Lung (tissue), 12 donors: ENCODE measurements around the gene TICRR. TPM values are rescaled to one million over a fixed set of nuclear protein-coding genes. Genes with fewer than 3 reads are reported as not detected.

ENCODE experiments used
- ATAC-seq: fragments of 200-7000 bp; cut with Tn5 transposase; one replicate; pipeline ENCODE4 v1.9.1; 2020; ENCODE audit warnings: moderate number of reproducible peaks; ENCODE audit not compliant: insufficient read depth, low FRiP score
- DNase-seq, 3 donors: peaks; one replicate each; pipeline ENCODE4 v3.0.0-alpha.2; 2013 to 2017
- H3K27ac ChIP-seq, 2 donors: one replicate each; pipeline ENCODE4 v1.5.1; 2013; ENCODE audit warnings: mild to moderate bottlenecking in 2 of 2, moderate library complexity in 2 of 2, control low read depth in 1 of 2, inconsistent platforms in 1 of 2, low read depth in 1 of 2, low read length in 1 of 2
- H3K27me3 ChIP-seq, 3 donors: one replicate each; pipeline ENCODE4 v1.5.1; 2013; ENCODE audit warnings: low read length in 2 of 3; ENCODE audit not compliant: control insufficient read depth in 3 of 3, insufficient read depth in 3 of 3
- H3K36me3 ChIP-seq, 4 donors: one replicate each; pipeline ENCODE4 v1.5.1; 2013; ENCODE audit warnings: low read length in 4 of 4, mild to moderate bottlenecking in 1 of 4, moderate library complexity in 1 of 4; ENCODE audit not compliant: control insufficient read depth in 4 of 4, insufficient read depth in 4 of 4
- H3K4me1 ChIP-seq, 5 donors: one replicate each; pipeline ENCODE4 v1.5.1; 2013; ENCODE audit warnings: low read length in 5 of 5, mild to moderate bottlenecking in 2 of 5, moderate library complexity in 1 of 5; ENCODE audit not compliant: control insufficient read depth in 5 of 5, insufficient read depth in 5 of 5
- H3K4me3 ChIP-seq: one replicate; pipeline ENCODE4 v1.5.1; 2013; ENCODE audit warnings: mild to moderate bottlenecking, control low read depth, moderate library complexity
- H3K9ac ChIP-seq, 2 donors: one replicate each; pipeline ENCODE4 v1.5.1; 2013; ENCODE audit warnings: low read length in 2 of 2, control low read depth in 1 of 2; ENCODE audit not compliant: insufficient read depth in 1 of 2
- H3K9me3 ChIP-seq, 4 donors: one replicate each; pipeline ENCODE4 v1.5.1; 2013; ENCODE audit warnings: low read length in 3 of 4, mild to moderate bottlenecking in 1 of 4, moderate library complexity in 1 of 4; ENCODE audit not compliant: control insufficient read depth in 4 of 4, insufficient read depth in 3 of 4
- WGBS, 2 donors: extraction: QIAGEN DNeasy Blood & Tissue Kit; methylation state at CpG; one replicate each; pipeline ENCODE4 v1.1.7; 2013; 5-methylcytosine and 5-hydroxymethylcytosine counted together
- polyA plus RNA-seq, 2 donors: library from polyadenylated mRNA; stranded (reverse); fragments of 200-250 nt; gene quantifications; one replicate each; pipeline ENCODE4 v1.2.1, GENCODE V29; 2013
- total RNA-seq, 2 donors: library from RNA; depleted of rRNA in 1 of 2; stranded (reverse); fragments of >200 nt in 1 of 2; gene quantifications; one replicate each; pipeline ENCODE4 v1.2.1, GENCODE V29; 2014 to 2021
- TF ChIP-seq, protein P1 (sequence below): IDR thresholded peaks from 2 replicates; pipeline ENCODE4 v1.5.1; 2012; ENCODE audit warnings: mild to moderate bottlenecking; ENCODE audit errors: control extremely low read depth, extremely low read depth
- donor health status: control.
- donor health status: control.
- donor health status: Bipolar disorder and iron deficiency.
- donor health status: healthy.
- donor health status: DM: yes; HTN: yes; CAD: no.

Gene TICRR
- total and polyA plus RNA-seq, 4 donors, result 0.31 to 1.7 (median 0.43) TPM

DNA sequence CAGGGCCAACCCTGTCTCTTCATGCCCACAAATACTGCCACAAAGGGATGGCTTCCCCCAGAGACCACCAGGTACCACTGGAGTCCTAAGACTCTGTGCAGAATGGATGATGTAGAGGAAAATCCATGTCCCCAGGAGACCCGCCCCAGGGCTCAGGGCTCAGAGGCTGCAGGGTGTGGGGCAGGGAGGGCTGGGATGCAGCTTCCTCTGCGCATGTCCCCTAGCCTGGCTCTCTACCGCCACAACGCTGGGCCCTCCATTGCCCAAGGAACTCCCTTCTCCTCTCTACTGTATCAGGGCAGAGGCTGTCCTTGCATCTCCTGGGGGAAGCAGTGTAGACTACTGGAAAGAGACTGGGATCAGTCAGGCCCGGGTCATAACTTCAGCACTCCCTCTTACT, 19.5 kb upstream of the TICRR start:
- Histone ChIP-seq H3K36me3 (no peaks in the 10 kb centered on the region), H3K9ac (no peak overlapping the region), H3K9me3 (no peaks in the 10 kb centered on the region), H3K27ac (no peak overlapping the region), H3K4me1 (no peaks in the 10 kb centered on the region), H3K4me3 (no peak overlapping the region), H3K27me3 (no peaks in the 10 kb centered on the region)
- TF ChIP-seq, protein P1, sequence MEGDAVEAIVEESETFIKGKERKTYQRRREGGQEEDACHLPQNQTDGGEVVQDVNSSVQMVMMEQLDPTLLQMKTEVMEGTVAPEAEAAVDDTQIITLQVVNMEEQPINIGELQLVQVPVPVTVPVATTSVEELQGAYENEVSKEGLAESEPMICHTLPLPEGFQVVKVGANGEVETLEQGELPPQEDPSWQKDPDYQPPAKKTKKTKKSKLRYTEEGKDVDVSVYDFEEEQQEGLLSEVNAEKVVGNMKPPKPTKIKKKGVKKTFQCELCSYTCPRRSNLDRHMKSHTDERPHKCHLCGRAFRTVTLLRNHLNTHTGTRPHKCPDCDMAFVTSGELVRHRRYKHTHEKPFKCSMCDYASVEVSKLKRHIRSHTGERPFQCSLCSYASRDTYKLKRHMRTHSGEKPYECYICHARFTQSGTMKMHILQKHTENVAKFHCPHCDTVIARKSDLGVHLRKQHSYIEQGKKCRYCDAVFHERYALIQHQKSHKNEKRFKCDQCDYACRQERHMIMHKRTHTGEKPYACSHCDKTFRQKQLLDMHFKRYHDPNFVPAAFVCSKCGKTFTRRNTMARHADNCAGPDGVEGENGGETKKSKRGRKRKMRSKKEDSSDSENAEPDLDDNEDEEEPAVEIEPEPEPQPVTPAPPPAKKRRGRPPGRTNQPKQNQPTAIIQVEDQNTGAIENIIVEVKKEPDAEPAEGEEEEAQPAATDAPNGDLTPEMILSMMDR, result no peak
- ATAC-seq, result no peak
- WGBS, 2 donors, result 74 to 88% methylated on average over 5 of the region's 5 CpGs
- no peak for DNase-seq

DNA sequence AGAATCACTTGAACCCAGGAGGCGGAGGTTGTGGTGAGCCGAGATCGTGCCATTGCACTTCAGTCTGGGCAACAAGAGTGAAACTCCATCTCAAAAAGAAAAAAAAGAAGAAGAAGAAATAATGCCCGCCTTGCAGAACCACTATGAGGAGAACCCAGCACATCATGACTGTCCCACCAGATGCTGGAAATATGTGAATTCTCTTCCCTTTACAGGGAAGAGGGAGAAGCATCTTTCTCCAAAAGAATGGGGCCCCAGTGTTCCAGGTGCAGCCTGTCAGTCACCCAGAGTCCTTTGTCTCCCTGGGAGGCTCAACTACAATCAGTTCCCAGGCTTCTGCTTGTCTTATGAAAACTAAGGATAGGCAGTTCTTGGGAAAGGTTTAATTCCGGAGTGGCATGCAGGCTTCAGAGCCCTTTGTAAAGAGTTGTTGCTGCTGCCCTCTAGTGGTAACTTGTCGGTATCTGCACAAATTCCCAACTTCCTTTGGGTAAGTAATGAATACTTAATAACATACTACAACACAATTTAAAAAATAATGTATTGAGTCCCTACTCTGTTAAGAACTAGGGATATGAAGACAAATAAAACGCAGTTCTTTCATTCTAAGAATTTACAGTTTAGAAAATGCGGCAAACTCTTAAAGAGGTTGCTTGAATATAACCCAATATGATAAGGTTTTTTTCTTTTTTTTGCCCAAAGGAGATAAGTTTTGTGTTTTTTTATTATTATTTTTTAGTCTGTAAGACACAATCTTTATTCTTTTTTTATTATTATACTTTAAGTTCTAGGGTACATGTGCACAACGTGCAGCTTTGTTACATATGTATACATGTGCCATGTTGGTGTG, 18.6 kb upstream of the TICRR start:
- Histone ChIP-seq H3K4me1 (no peaks in the 10 kb centered on the region), H3K9me3 (no peaks in the 10 kb centered on the region), H3K27me3 (no peaks in the 10 kb centered on the region), H3K4me3 (no peak overlapping the region), H3K9ac (no peak overlapping the region), H3K27ac (no peak overlapping the region), H3K36me3 (no peaks in the 10 kb centered on the region)
- ATAC-seq (peak; percentile 77), DNase-seq (peak; percentile 74 to 85 (median 80))
- TF ChIP-seq, protein P1, result peak; percentile 34
- 45 to 55% methylated on average over 9 of the region's 9 CpGs for WGBS, 2 donors

DNA sequence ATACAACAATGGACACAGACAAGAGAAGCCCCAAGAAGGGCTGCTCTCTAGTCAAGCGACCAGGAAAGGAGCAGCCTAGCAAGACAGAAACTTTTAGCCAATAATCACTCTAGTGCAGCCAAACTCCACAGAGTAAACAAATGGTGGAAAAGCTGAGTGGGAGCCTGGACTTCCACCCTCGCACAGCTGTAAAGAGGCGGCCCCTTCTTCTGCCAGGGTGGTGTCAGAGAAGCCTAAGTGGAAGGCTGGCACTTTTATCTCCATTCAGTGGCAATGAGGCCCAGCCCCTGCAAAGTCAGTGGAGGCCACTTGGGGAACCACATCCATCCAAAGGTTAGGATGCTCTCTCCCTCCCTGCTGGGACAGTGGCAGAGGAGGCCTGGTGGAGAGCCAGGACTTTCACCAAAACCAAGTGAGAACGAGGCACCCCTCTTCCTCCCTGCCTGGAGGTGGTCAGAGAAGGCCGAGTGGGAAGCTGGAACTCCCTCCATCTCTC, 15.5 kb upstream of the TICRR start:
- 44 to 84% methylated on average over 5 of the region's 5 CpGs for WGBS, 2 donors
- no peak for ATAC-seq

More for the DNA sequence above, 15.5 kb upstream of the TICRR start:
- Histone ChIP-seq H3K27ac (no peak overlapping the region), H3K9ac (no peak overlapping the region), H3K4me1 (no peaks in the 10 kb centered on the region), H3K36me3 (no peaks in the 10 kb centered on the region), H3K27me3 (no peaks in the 10 kb centered on the region), H3K9me3 (no peaks in the 10 kb centered on the region), H3K4me3 (no peak overlapping the region)
- DNase-seq, result no peak
- TF ChIP-seq, protein P1, result no peak
